Uterus (tissue), 4 donors: ENCODE measurements around the gene FBXL19. TPM values are rescaled to one million over a fixed set of nuclear protein-coding genes. Genes with fewer than 3 reads are reported as not detected.

Experiments used
- DNase-seq, 2 donors: peaks; one replicate each; pipeline ENCODE4 v3.0.0-alpha.2; 2019 to 2020
- H3K27ac ChIP-seq, 2 donors: fragments of 200-600 bp; sonication (generic); 1 replicate in 1 of 2; 2 replicates in 1 of 2; pipeline ENCODE4 v1.5.1; 2016 to 2018
- H3K27me3 ChIP-seq, 2 donors: fragments of 200-600 bp; sonication (generic); one replicate each; pipeline ENCODE4 v1.5.1; 2018 to 2019; ENCODE audit warnings: control low read depth in 1 of 2
- H3K36me3 ChIP-seq, 2 donors: fragments of 200-600 bp; sonication (generic); one replicate each; pipeline ENCODE4 v1.5.1; 2019; ENCODE audit warnings: control low read depth in 1 of 2
- H3K4me1 ChIP-seq, 2 donors: fragments of 200-600 bp; sonication (generic); one replicate each; pipeline ENCODE4 v1.5.1; 2018 to 2019; ENCODE audit warnings: control low read depth in 1 of 2
- H3K4me3 ChIP-seq, 2 donors: fragments of 200-600 bp; sonication (generic); 1 replicate in 1 of 2; 2 replicates in 1 of 2; pipeline ENCODE4 v1.5.1; 2018 to 2019; ENCODE audit warnings: mild to moderate bottlenecking in 1 of 2
- H3K9me3 ChIP-seq, 2 donors: fragments of 200-600 bp; sonication (generic); one replicate each; pipeline ENCODE4 v1.5.1; 2019; ENCODE audit warnings: control low read depth in 1 of 2
- CTCF ChIP-seq, 4 experiments: fragments of 200-600 bp in 2 of 4; fragments of 450-650 bp in 2 of 4; sonication (generic) in 2 of 4; IDR thresholded peaks; one replicate each; pipeline ENCODE4 v1.5.1; 2016 to 2019; ENCODE audit warnings: antibody characterized with exemption in 4 of 4, mild to moderate bottlenecking in 2 of 4, moderate library complexity in 1 of 4
- POLR2A ChIP-seq, 2 donors: fragments of 450-650 bp; IDR thresholded peaks; one replicate each; pipeline ENCODE4 v1.6.1; 2016; ENCODE audit warnings: antibody characterized with exemption in 2 of 2, mild to moderate bottlenecking in 1 of 2, moderate library complexity in 1 of 2
- intact Hi-C: fragments of 100-400 bp; cut with DNase I; formaldehyde crosslinking; loops from one replicate; pipeline ENCODE4 v1.15.1; 2023; ENCODE audit warnings: low total_unique reads
- total RNA-seq, 4 donors: library from RNA; depleted of rRNA in 3 of 4; stranded (reverse); fragments of >200 nt in 3 of 4; gene quantifications; one replicate each; pipeline versions ENCODE4 v1.1.0 to v1.2.4, GENCODE V29; 2014 to 2023
- donor health status: DM: yes; HTN: yes; CAD: no.

Gene FBXL19
- total RNA-seq, 4 donors from 2014 or later, result 3.8 to 25.4 (median 19.0) TPM

- Histone ChIP-seq H3K4me1 (peaks cover 0 to 7% of the 10 kb centered on the region in 2 donors), H3K27me3 (no peaks in the 10 kb centered on the region), H3K9me3 (no peaks in the 10 kb centered on the region), H3K27ac (peak overlapping the region; percentile 67 to 71), H3K36me3 (no peaks in the 10 kb centered on the region), H3K4me3 (peak overlapping the region; percentile 33 to 46)
- TF ChIP-seq POLR2A (IDR thresholded peaks at IDR 0.05) (no peak), CTCF (IDR thresholded peaks at IDR 0.05) (peak in 1 of 4 experiments; percentile 13)
- intact Hi-C loops, result loop anchor here (10.0 kb wide), 1 partner anchor 459 kb away; the partner anchor contains the start of gene ZNF843
- peak; percentile 31 to 37 for DNase-seq
Observed at GRCh38 chr16:30985401-30986128, 62.2 kb downstream of the FBXL19 start.

DNA sequence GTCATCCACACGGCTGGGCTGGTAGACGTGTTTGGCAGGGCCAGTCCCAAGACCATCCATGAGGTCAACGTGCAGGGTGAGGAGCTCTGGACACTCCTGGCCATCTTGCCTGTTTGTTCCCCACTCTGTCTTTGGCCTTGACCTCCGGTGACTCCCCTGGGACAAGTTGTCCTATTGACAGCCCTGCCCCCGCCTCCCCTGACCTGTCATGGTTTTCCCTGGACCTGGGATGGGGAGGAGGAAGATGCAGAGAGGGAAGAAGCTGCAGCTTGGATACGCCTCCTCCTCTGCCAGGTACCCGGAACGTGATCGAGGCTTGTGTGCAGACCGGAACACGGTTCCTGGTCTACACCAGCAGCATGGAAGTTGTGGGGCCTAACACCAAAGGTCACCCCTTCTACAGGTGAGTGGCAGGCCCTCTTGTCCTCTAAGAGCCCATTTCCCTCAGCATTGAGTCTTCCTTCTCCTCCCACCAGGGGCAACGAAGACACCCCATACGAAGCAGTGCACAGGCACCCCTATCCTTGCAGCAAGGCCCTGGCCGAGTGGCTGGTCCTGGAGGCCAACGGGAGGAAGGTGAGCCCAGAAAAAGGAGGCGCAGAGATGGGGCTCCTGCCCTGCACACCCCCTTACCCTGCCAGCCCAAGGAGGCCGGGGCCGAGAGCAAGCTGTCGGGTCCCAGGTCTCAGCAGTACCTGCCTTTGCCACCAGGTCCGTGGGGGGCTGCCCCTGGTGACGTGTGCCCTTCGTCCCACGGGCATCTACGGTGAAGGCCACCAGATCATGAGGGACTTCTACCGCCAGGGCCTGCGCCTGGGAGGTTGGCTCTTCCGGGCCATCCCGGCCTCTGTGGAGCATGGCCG lies 63.0 kb downstream of the FBXL19 start:
- Histone ChIP-seq H3K9me3 (no peaks in the 10 kb centered on the region), H3K4me3 (no peak overlapping the region), H3K36me3 (no peaks in the 10 kb centered on the region), H3K27ac (no peak overlapping the region), H3K4me1 (peaks cover 0 to 7% of the 10 kb centered on the region in 2 donors), H3K27me3 (no peaks in the 10 kb centered on the region)
- no peak for DNase-seq
- intact Hi-C loops, result loop anchor here (10.0 kb wide), 1 partner anchor 458 kb away; the partner anchor contains the start of gene ZNF843
- no peak for TF ChIP-seq POLR2A (IDR thresholded peaks at IDR 0.05)
- no peak for TF ChIP-seq CTCF (IDR thresholded peaks at IDR 0.05)

GRCh38 chr16:30987581-30988190 lies 64.3 kb downstream of the FBXL19 start:
- Histone ChIP-seq H3K9me3 (no peaks in the 10 kb centered on the region), H3K4me3 (no peak overlapping the region), H3K27me3 (no peaks in the 10 kb centered on the region), H3K27ac (no peak overlapping the region), H3K4me1 (peaks cover 0 to 7% of the 10 kb centered on the region in 2 donors), H3K36me3 (no peaks in the 10 kb centered on the region)
- TF ChIP-seq CTCF (IDR thresholded peaks at IDR 0.05) (no peak), POLR2A (IDR thresholded peaks at IDR 0.05) (no peak)
- no peak for DNase-seq
- intact Hi-C loops, result loop anchor here (10.0 kb wide), 1 partner anchor 457 kb away; the partner anchor contains the start of gene ZNF843

DNA sequence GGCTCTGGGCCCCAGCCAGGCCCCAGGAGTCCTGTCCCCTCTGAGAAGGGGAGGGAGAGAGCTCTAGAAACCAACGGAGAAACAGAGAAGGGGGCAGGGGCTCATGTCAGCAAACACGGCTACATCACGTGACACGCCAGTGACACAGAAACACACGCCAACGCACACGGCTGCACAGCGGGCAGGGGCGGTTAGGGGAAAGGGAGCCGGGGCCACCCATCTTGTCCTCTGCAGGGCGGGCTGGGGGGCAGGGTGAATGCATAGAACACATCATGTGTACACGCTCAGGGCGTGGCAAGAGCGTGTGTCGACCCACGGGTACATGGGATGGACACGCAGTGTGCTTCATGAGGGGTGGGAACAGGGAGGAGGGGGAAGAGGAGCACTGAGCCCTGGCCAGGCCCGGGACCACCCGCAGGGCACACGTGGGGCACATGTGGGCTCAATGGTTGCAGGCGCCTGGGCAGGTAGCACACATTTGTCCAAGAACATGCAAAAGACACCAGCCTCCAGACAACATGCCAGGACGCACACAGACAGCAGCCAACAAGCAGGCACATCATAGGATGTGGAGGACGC lies 66.2 kb downstream of the FBXL19 start:
- intact Hi-C loops, result loop anchor here (10.0 kb wide), 1 partner anchor 455 kb away; the partner anchor contains the start of gene ZNF843
- DNase-seq, result no peak
- Histone ChIP-seq H3K36me3 (no peaks in the 10 kb centered on the region), H3K4me3 (no peak overlapping the region), H3K4me1 (peaks cover 0 to 7% of the 10 kb centered on the region in 2 donors), H3K27ac (no peak overlapping the region), H3K27me3 (no peaks in the 10 kb centered on the region), H3K9me3 (no peaks in the 10 kb centered on the region)
- TF ChIP-seq POLR2A (IDR thresholded peaks at IDR 0.05) (no peak), CTCF (IDR thresholded peaks at IDR 0.05) (no peak)
